A673 (cell line): ENCODE data around the gene TCERG1L.
"Not testable (repeated sequence)": the region's sequence is repeated elsewhere in the genome, so short reads cannot be mapped to it uniquely, and the experiment has no call there.

Source experiments
- EZH2 ChIP-seq: fragments of 200-600 bp; sonication (generic); IDR thresholded peaks from 2 replicates; pipeline ENCODE4 v1.6.1; 2017; ENCODE audit warnings: borderline replicate concordance, low read depth, mild to moderate bottlenecking, mixed read lengths, antibody characterized with exemption, low read length; ENCODE audit not compliant: poor library complexity, severe bottlenecking
- TF ChIP-seq, protein P1 (sequence below): fragments of 300-800, 200-600 bp; sonication (generic); conservative IDR thresholded peaks from 2 replicates; pipeline ENCODE4 v1.5.1; 2017; ENCODE audit warnings: low read depth, mild to moderate bottlenecking, antibody characterized with exemption, low read length, moderate library complexity, mixed read lengths

DNA sequence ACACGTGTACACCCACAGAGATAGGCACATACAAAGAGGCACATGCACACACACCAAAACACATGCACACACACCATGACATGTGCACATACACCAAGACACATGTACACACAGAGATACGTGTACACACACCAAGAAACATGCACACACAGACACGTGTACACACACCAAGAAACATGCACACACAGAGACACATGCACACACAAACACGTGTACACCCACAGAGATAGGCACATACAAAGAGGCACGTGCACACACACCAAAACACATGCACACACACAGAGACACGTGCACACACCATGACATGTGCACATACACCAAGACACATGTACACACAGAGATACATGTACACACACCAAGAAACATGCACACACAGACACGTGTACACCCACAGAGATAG is 135.2 kb downstream of the TCERG1L start:
- TF ChIP-seq, protein P1, sequence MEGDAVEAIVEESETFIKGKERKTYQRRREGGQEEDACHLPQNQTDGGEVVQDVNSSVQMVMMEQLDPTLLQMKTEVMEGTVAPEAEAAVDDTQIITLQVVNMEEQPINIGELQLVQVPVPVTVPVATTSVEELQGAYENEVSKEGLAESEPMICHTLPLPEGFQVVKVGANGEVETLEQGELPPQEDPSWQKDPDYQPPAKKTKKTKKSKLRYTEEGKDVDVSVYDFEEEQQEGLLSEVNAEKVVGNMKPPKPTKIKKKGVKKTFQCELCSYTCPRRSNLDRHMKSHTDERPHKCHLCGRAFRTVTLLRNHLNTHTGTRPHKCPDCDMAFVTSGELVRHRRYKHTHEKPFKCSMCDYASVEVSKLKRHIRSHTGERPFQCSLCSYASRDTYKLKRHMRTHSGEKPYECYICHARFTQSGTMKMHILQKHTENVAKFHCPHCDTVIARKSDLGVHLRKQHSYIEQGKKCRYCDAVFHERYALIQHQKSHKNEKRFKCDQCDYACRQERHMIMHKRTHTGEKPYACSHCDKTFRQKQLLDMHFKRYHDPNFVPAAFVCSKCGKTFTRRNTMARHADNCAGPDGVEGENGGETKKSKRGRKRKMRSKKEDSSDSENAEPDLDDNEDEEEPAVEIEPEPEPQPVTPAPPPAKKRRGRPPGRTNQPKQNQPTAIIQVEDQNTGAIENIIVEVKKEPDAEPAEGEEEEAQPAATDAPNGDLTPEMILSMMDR, result not testable (repeated sequence)
- TF ChIP-seq EZH2, result not testable (repeated sequence)
